H1 (cell line): ENCODE data around the gene MCOLN3.

Source experiments
- BRCA1 ChIP-seq: IDR thresholded peaks from 2 replicates; pipeline ENCODE4 v1.6.1; 2012; ENCODE audit warnings: low read depth, low read length, improper control_type of control experiment
- POLR2A ChIP-seq, 2 experiments: IDR thresholded peaks; 1 replicate in 1 of 2; 2 replicates in 1 of 2; pipeline ENCODE4 v1.6.1; 2011; ENCODE audit warnings: low read depth in 2 of 2, low read length in 2 of 2, mild to moderate bottlenecking in 2 of 2; ENCODE audit errors: control extremely low read depth in 1 of 2
- RFX5 ChIP-seq: IDR thresholded peaks from 2 replicates; pipeline ENCODE4 v1.6.1; 2011; ENCODE audit warnings: low read depth, low read length, improper control_type of control experiment, borderline replicate concordance
- ZNF274 ChIP-seq: IDR thresholded peaks from 2 replicates; pipeline ENCODE4 v1.7.0; 2012; ENCODE audit warnings: low read length, borderline replicate concordance; ENCODE audit errors: extremely low read depth
- TF ChIP-seq, protein P1 (sequence below), 3 experiments: IDR thresholded peaks; 1 replicate in 2 of 3; 2 replicates in 1 of 3; pipeline versions ENCODE4 v1.5.1 to v1.6.1; 2011; ENCODE audit warnings: low read length in 3 of 3, mild to moderate bottlenecking in 3 of 3, inconsistent platforms in 2 of 3, low read depth in 1 of 3, moderate library complexity in 1 of 3; ENCODE audit not compliant: insufficient read depth in 1 of 3; ENCODE audit errors: control extremely low read depth in 1 of 3

DNA sequence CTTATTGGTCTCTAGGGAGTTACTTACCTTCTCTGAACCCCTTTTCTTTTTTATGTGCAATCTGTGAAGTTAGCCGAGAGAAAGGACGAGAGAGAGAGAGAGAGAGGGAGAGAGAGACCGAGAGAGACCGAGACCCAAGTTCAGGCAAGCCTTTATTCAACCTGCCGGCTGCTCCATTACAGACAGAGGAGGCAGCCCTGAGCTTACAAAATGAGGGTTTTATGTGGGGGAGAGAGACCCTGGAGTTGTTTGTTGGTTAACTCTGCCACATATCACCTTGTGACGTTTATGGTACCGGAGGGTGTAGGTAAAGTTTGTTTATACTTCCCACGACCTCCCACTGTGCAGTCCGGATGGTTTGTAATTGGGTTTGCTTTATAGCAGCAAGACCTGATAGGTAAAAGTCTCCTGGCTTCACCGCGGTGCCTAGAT is 1.5 kb upstream of the MCOLN3 start:
- TF ChIP-seq POLR2A (IDR thresholded peaks at IDR 0.05; ENCODE audit: control extremely low read depth in 1 of 2, low read depth in 2 of 2, low read length in 2 of 2) (no peak), RFX5 (no peak), ZNF274 (no peak), BRCA1 (no peak)
- TF ChIP-seq, protein P1, sequence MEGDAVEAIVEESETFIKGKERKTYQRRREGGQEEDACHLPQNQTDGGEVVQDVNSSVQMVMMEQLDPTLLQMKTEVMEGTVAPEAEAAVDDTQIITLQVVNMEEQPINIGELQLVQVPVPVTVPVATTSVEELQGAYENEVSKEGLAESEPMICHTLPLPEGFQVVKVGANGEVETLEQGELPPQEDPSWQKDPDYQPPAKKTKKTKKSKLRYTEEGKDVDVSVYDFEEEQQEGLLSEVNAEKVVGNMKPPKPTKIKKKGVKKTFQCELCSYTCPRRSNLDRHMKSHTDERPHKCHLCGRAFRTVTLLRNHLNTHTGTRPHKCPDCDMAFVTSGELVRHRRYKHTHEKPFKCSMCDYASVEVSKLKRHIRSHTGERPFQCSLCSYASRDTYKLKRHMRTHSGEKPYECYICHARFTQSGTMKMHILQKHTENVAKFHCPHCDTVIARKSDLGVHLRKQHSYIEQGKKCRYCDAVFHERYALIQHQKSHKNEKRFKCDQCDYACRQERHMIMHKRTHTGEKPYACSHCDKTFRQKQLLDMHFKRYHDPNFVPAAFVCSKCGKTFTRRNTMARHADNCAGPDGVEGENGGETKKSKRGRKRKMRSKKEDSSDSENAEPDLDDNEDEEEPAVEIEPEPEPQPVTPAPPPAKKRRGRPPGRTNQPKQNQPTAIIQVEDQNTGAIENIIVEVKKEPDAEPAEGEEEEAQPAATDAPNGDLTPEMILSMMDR (IDR thresholded peaks at IDR 0.05; ENCODE audit: control extremely low read depth in 1 of 3, insufficient read depth in 1 of 3, low read depth in 1 of 3, low read length in 3 of 3): peak in 1 of 3 experiments; percentile 2; a peak in 1 of 4 replicates
